Endothelial cell (in vitro differentiated cells): Measurements from ENCODE around the gene VASH1. TPM values are rescaled to one million over a fixed set of nuclear protein-coding genes. Genes with fewer than 3 reads are reported as not detected.
A peak's percentile ranks its signal among the peaks of the same experiment; 100 is the strongest.

ENCODE experiments used
- DNase-seq: peaks from one replicate; pipeline ENCODE4 v3.0.0; 2021; ENCODE audit warnings: low spot score
- H3K27ac Mint-ChIP-seq: one replicate; pipeline ENCODE4 v1.8.0; 2021; ENCODE audit warnings: mixed read lengths, inconsistent platforms; ENCODE audit not compliant: unreplicated experiment
- H3K27me3 Mint-ChIP-seq: one replicate; pipeline ENCODE4 v1.8.0; 2021; ENCODE audit warnings: mild to moderate bottlenecking, moderate library complexity, mixed read lengths, inconsistent platforms; ENCODE audit not compliant: unreplicated experiment
- H3K36me3 Mint-ChIP-seq: one replicate; pipeline ENCODE4 v1.8.0; 2021; ENCODE audit warnings: mild to moderate bottlenecking, low read depth, mixed read lengths, inconsistent platforms; ENCODE audit not compliant: unreplicated experiment
- H3K4me1 Mint-ChIP-seq: one replicate; pipeline ENCODE4 v1.8.0; 2021; ENCODE audit warnings: mild to moderate bottlenecking, mixed read lengths, inconsistent platforms; ENCODE audit not compliant: unreplicated experiment
- H3K4me3 Mint-ChIP-seq: one replicate; pipeline ENCODE4 v1.8.0; 2021; ENCODE audit warnings: mild to moderate bottlenecking, mixed read lengths, inconsistent platforms; ENCODE audit not compliant: unreplicated experiment
- H3K9me3 Mint-ChIP-seq: one replicate; pipeline ENCODE4 v1.8.0; 2021; ENCODE audit warnings: mixed read lengths, inconsistent platforms; ENCODE audit not compliant: unreplicated experiment
- CTCF ChIP-seq: fragments of 200-600 bp; sonication (generic); IDR thresholded peaks from one replicate; pipeline ENCODE4 v1.5.0; 2021; ENCODE audit warnings: antibody characterized with exemption; ENCODE audit not compliant: unreplicated experiment
- total RNA-seq: library from RNA; stranded (reverse); fragmentation: NEBNext Ultra II Directional; extraction: Animal tissue kit (Norgen Biotek cat#: 25700); gene quantifications from one replicate; pipeline ENCODE4 v1.2.1, GENCODE V29; 2021; ENCODE audit not compliant: unreplicated experiment

VASH1 gene
- total RNA-seq, 1 donor from 2014 or later, result 166 TPM

DNA sequence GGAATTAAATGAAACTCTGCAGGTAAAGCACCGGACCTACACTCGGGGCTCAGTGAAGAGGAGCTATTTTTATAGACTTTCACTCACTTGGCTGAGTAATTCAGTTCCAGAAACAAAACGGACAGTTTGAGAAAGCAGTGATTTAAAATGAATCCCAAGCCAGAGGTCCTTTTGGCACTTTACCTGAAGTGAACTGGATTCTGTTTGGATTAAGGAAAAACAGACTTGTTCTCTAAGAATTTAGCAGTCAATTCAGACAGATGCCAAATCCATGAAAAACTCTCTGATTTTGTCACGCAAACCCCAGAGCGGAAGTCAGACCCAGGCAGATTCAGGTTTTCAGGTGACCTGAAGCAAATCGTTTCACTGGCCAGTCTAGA, 4.9 kb upstream of the VASH1 start:
- H3K4me1 Mint-ChIP-seq, result peaks cover 18% of the 10 kb centered on the region
- peaks cover 8% of the 10 kb centered on the region for H3K27me3 Mint-ChIP-seq
- H3K9me3 Mint-ChIP-seq, result no peaks in the 10 kb centered on the region
- no peak overlapping the region for H3K4me3 Mint-ChIP-seq
- no peaks in the 10 kb centered on the region for H3K36me3 Mint-ChIP-seq
- no peak for TF ChIP-seq CTCF
- no peak overlapping the region for H3K27ac Mint-ChIP-seq
- DNase-seq, result no peak

- no peak overlapping the region for H3K27ac Mint-ChIP-seq
- DNase-seq, result no peak
- TF ChIP-seq CTCF, result no peak
- H3K4me1 Mint-ChIP-seq, result peaks cover 40% of the 10 kb centered on the region
- H3K4me3 Mint-ChIP-seq, result no peak overlapping the region
- no peaks in the 10 kb centered on the region for H3K9me3 Mint-ChIP-seq
- peaks cover 15% of the 10 kb centered on the region for H3K27me3 Mint-ChIP-seq
- H3K36me3 Mint-ChIP-seq, result peaks cover 14% of the 10 kb centered on the region
These were observed 1.7 kb upstream of the VASH1 start for GRCh38 chr14:76759589-76759988.

GRCh38 chr14:76760331-76761135, 735 bp upstream of the VASH1 start:
- no peak for TF ChIP-seq CTCF
- Mint-ChIP-seq H3K4me1 (peaks cover 45% of the 10 kb centered on the region), H3K27me3 (peaks cover 15% of the 10 kb centered on the region), H3K27ac (peak overlapping the region; percentile 84), H3K36me3 (peaks cover 18% of the 10 kb centered on the region), H3K9me3 (no peaks in the 10 kb centered on the region), H3K4me3 (peak overlapping the region; percentile 92)
- DNase-seq, result no peak

DNA sequence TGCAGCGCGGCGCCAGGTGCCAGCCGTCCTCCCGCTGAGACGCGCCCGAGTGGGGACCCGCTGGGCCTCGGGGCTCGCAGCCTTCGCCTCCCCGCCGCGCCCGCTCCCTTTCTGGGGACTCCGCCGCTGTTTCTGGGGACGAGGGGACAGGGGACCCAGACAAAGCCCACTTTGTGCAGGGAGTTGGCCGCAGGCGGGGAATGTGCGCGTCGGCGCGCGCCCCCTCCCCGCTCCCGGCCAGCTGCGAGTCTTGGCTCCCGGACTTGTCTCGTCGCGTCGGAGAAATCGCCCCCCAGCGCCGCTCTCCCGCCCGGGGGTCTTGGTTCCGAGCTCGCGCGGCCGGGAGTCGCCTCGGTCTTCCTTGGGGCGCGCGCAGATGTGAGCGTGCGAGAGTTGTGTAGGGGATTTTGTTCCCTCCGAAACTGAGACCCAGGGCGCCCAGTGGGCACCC, 717 bp downstream of the VASH1 start:
- H3K27me3 Mint-ChIP-seq, result peaks cover 15% of the 10 kb centered on the region
- TF ChIP-seq CTCF, result no peak

GRCh38 chr14:76762411-76763095, 1.3 kb downstream of the VASH1 start:
- Mint-ChIP-seq H3K27me3 (peaks cover 15% of the 10 kb centered on the region), H3K9me3 (no peaks in the 10 kb centered on the region), H3K4me3 (peak overlapping the region; percentile 97), H3K27ac (peak overlapping the region; percentile 48), H3K4me1 (peaks cover 56% of the 10 kb centered on the region), H3K36me3 (peaks cover 22% of the 10 kb centered on the region)
- no peak for TF ChIP-seq CTCF
- DNase-seq, result no peak

More for the DNA sequence above, 717 bp downstream of the VASH1 start:
- peak overlapping the region; percentile 97 for H3K4me3 Mint-ChIP-seq
- DNase-seq, result no peak
- H3K36me3 Mint-ChIP-seq, result peaks cover 22% of the 10 kb centered on the region
- no peaks in the 10 kb centered on the region for H3K9me3 Mint-ChIP-seq
- H3K27ac Mint-ChIP-seq, result peak overlapping the region; percentile 48
- peaks cover 52% of the 10 kb centered on the region for H3K4me1 Mint-ChIP-seq
